ENCODE results near the gene C19orf12.
"Not testable (repeated sequence)": the region's sequence is repeated elsewhere in the genome, so short reads cannot be mapped to it uniquely, and the experiment has no call there.

C19orf12 gene

DNA sequence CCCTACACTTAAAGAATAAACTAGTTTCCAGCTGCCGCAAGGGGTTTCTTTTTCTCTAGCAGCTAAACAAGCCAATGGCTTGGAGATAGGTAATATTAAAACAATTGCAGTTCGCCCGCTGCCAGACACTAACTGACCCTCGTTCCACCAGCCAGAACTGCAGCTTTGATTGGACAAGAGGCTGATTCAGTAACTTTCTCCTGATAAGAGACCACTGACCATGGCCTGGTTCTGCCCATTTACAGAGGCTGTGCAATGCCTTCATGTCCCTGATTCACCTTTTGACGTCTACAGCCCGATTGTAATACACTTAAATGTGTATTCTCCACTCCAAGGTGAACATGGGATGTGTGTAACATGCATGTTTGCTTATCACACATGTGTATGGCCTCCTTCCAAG, 12.8 kb upstream of the C19orf12 start:
- no peak for DNase-seq (ENCODE audit: low spot score)

DNA sequence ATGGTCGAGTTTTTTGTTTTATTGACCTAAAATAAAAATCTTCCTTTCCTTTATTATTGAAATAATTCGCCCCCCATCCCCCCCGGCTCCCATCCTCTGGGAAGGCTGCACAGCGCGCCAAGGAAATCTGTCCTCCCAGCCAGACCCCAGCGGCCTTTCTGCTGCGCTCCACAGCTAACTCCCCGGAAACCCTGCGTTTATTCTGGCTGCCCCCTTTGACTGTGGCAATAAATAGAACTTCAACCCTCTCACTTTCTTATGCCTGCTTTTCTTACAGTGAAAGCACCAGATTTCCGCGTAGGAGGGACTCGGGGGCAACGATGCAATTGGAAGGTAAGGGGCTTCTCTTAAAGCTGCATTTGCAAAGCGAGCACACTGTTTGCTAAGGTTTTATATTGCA, 9.7 kb upstream of the C19orf12 start:
- no peak for DNase-seq (ENCODE audit: low spot score)

DNA sequence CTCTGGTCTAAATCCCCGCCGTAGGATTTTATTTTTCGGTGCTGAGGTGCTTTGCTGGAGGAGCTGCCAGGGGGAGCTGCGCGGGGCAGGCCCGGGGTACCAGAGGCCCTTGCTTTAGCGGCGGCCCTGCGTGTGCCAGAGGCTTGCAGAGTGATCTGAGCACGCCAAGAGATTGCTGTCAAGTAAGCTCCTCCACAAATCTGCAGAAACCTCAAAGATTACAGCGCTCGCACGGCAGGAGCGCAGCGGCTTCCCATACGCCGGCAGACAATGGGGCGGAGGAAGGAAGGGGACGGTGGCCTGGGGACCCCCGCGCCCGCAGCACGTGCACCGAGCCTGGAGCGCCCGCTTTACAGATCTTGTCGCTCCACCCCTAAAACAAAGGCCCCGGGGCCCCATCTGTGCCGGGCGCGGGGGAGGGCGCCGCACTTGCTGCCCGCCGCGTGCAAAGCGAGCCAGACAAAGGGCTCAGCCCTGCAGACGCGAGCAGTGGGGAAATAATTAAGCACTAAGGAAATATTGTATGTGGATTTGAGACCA, 9.1 kb upstream of the C19orf12 start:
- peak; percentile 41 for DNase-seq (ENCODE audit: low spot score)

DNA sequence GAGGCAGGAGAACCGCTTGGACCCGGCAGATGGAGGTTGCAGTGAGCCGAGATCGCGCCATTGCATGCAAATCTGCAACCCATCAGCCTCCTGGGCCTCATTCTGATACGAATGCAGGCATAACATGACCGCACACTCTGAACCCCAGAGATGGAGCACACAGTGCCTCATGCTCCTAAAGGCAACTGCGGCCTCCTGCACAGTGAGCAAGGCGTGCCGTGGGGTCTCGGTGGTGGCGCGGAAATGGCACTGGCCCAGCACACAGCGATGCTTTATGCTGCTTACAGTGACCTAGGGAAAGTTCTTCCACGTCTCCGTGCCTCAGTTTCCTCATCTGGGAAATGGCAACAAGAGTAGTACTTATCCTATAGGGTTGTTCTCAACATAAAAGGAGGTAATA, 2.0 kb upstream of the C19orf12 start:
- DNase-seq (ENCODE audit: low spot score), result no peak

DNA sequence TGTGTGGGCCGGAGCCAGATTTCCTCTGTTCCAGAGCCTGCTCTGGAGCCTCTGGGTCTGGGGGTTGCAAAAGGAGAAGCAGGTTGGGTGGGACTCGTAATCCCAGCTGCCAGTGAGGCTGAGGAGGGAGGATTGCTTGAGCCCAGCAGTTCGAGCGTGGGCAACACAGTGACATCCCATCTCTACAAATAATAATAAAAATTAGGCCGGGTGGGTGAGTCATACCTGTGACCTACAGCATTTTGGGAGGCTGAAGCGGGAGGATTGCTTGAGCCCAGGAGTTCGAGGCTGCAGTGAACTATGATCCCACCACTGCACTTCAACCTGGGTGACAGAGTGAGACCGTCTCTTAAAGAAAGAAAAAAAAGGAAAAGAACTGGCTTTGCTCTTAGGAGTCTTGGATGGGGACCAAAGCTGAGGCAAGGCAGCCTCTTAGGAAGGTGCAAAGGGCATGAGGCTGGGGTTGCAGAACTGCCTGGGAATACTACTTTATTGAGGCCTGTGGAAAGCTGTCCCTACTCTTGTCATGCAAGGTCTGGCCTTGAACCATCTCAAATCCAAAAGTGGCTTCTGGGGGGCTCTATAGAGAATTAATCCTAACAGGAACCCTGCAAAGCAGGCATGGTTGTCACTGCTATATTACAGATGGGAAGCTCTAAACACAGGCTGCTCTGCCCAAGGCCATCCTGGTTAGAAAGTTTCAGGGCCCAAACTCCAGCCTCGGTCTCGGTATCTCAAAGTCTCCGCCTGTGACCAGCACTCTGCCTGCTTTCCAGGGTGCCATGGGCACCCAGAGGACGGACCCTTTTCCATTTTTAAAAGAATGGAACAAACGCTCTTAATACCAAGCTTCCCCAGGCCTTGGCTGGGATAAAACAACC, 880 bp upstream of the C19orf12 start:
- no peak for DNase-seq (ENCODE audit: low spot score)

DNA sequence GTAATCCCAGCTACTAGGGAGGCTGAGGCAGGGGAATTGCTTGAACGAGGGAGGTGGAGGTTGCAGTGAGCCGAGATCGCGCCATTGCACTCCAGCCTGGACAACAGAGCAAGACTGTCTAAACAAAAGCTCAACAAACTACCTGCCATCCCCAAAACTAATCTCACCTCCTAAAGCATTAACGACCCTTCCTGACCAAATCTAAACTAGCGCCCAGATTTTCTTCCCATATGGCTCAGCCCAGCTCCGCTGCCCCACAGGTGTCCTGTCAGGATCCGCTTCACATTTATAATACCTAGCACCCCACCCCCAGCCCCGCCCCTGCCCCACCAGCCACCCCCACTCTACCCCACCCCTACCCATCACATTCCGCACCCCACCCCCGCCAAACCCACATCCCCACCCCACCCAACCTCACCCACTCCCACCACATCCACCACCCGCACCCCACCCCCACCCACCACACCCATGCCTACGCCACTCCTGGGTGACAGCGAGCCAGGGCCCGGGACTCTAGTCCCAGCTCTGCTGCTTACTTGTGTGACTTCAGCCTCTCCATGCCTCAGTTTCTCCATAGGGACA, 599 bp downstream of the C19orf12 start:
- DNase-seq (ENCODE audit: low spot score), result peak; percentile 26

DNA sequence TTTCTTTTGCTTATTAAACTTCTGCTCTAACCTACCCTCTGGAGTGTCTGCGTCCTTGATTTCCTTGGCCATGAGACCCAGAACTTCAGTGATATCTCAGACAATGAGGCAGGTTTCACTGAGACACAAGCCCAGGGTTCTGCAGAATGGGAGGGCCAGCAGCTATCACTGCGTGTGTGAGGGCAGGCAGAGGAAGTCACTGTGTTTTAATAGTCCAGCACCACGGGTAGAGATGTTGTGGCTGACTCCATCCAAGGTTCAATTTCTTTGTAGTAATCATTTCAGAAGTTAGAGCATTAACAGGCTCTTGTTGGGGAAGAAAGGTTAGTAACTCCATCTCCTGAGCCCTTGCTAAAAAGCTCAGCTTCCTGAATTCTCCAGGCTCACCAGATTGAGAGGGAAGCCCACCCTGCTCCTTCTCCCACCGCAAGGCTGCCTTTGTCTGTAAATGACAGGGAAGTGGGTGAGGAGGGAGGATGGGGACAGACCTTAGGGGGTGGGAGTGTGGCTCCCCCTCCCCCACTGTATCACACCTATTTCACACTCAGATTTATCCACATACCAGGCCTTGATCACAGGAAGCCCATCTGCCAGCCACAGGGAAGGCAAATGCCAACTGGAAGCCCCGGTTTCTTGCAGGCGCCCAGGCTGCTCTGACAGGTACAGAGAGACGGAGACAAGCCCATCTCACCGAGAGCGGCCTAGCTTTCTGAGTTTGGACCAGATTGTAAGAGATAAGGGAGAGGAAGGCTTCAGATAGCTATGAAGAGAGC, 2.1 kb downstream of the C19orf12 start:
- no peak for DNase-seq (ENCODE audit: low spot score)

DNA sequence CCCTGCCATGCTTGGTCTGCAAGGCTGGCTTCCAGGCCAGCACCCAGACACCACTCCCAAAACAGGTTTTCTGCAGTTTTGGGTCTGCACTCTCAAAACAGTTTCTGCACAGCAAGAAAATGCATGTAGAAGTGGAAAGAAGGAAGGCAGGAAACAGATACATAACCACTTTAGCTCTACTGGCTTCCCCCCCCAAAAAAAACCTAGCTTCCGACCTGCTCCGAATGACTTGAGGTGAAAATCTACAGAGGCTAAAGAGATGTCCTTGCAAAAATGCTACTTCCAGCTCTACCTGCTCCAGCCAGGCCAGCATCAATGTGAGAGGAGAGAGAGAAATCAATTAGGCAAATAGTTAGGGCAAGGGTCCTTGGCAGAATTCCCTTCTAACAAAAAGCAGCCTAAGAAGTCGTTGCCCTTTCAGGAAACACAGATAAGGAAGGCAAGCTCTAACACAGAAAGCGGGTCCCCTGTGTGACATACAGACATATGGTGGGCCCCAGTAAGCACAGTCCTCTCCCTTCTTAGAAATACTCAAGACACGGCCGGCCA, 3.4 kb downstream of the C19orf12 start:
- DNase-seq (ENCODE audit: low spot score), result no peak

DNA sequence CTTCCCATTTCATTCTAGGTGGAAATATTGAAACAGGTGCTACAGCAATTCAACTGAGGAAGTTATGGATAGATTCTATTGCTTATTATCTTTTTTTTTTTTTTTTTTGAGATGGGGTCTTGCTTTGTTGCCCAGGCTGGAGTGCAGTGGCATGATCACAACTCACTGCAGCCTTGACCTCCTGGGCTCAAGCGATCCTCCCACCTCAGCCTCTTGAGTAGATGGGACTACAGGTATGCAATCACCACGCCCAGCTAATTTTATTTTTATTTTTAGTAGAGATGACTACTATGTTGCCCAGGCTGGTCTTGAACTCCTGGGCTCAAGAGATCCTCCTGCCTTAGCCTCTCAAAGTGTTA, 5.6 kb downstream of the C19orf12 start:
- not testable (repeated sequence) for DNase-seq (ENCODE audit: low spot score)

DNA sequence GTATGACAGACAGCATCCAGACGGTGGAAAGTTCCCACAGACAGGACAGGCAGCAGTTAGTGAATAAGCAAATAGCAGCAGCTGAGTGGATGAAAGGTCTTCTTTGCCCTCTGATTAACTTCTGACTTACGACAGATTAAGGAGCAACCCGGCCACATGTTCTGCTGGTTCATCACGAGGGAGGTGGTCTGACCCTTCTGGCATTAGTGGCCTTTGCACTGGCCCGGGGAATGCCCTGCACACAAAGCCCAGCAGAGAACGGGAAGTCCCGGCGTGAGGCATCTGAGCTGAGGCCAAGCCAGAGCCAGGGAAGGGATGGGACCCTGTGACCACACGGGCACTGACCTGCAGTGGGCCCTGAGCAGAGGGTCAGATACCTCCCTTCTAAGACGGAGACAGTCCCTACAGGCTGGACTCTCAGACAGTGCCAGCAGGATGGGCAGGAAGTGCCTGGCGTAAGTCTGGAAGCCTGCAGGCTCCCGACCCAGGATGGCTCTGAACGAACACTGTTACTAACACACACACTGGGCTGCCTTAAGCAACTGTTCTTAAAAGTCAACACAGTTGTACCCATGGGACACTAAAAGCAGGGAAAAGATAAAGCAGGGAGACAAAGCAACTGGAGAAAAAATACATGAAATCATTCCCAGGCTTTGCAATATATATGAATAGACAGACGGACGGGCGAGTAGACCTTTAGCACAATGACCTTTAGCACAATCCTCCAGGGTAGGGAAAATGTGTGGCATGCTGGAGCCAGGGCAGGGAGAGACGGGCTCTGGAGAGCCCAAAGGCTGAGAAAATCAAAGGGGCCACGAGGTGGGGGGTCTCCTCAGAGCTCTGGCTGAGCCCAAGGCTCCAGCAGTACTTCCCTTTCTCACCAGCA, 6.3 kb downstream of the C19orf12 start:
- no peak for DNase-seq (ENCODE audit: low spot score)

DNA sequence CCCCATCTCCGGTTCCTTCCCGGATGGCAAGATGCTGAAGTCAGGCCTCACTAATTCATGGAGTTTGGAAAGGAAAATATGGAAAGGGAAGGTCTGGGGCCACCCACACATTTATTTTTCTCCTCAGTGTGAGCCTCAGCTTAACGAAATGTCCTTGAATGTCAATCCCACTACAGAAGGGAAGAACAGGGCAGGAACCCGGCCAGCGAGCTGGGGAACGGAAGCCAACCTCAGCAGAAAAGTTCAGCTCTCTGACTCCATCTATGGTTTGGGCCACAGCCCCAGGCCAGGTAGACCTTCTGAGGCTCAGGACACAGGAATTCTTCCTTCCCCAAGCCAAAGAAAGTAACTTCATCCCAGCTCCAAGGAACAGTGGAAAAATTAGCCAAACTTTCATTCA, 8.4 kb downstream of the C19orf12 start:
- DNase-seq (ENCODE audit: low spot score), result no peak

DNA sequence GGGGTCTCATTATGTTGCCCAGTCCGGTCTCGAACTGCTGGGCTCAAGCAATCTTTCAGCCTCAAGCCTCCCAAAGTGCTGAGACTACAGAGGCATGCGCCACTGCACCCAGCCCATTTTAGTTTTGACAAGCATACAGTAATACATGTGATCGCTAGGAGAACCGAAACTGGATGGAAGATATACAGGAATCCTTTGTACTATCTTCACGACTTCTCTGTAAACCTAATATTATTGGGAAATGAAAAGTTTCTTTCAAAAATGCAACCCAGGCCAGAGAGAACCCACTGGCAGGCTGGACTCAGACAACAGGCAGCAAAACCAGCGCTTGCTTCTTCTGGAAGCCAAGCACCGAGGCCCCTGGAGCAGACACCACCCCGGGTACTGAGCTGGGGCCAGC, 9.4 kb downstream of the C19orf12 start:
- DNase-seq (ENCODE audit: low spot score), result no peak

DNA sequence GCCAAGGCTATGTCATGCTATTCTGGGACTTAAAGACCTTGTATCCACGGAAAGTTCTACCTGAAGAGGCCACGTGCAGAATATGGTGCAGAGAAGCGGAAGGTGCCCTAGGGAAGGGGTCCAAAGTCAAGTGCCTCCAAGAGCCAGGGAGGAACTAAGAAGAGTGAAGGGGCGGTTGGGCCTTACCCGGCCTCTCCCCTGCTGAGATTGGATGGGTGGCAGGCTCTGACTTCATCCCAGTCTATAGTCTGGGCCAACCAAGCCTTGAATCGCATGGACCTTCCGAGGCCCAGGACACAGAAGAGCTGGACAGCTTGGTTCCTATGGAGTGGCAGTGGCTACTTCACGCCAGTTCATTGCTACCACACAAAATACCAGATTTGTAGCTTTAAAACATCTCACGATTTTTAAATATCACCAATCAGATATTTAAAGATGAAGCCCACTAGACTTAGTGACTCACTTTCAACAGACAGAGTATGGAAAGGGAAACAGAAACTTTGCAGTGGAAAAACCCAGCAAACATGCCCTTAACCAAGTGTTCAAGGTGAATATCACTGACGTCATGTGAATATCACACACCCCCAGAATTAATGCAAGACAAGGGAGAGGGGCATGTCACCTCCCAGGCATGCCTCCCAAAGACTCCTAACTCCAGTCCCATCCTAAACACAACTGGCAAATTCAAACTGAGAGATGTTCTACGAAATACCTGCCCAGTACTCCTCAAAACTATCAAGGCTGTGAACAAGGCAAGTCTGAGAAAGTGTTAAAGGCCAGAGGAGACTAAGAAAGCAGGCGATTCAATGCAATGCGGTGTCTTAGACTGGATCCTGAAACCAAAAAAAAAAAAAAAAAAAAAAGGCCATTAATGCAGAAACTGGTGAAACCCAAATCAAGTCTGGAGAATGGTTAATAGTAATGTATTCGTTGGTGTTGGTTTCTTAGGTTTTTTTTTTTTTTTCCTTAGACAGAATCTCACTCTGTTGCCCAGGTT, 10.2 kb downstream of the C19orf12 start:
- no peak for DNase-seq (ENCODE audit: low spot score)

DNA sequence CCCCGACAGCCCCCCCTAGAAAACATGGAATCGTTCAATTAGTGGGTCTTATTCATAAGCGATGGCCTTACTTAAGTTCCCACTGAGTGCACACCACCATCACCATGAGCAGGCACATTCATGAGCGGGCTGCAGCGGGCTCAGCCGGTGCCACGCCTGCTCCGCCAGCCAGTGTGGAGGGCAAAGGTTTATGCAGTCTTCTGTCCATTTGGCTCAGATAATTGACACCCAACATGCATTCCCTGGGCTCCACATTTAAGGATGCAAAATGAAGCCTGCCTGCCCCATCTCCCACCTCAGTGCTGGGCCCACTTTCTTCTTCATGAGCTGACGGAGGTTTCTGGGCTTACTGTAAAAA, 12.1 kb downstream of the C19orf12 start:
- no peak for DNase-seq (ENCODE audit: low spot score)

DNA sequence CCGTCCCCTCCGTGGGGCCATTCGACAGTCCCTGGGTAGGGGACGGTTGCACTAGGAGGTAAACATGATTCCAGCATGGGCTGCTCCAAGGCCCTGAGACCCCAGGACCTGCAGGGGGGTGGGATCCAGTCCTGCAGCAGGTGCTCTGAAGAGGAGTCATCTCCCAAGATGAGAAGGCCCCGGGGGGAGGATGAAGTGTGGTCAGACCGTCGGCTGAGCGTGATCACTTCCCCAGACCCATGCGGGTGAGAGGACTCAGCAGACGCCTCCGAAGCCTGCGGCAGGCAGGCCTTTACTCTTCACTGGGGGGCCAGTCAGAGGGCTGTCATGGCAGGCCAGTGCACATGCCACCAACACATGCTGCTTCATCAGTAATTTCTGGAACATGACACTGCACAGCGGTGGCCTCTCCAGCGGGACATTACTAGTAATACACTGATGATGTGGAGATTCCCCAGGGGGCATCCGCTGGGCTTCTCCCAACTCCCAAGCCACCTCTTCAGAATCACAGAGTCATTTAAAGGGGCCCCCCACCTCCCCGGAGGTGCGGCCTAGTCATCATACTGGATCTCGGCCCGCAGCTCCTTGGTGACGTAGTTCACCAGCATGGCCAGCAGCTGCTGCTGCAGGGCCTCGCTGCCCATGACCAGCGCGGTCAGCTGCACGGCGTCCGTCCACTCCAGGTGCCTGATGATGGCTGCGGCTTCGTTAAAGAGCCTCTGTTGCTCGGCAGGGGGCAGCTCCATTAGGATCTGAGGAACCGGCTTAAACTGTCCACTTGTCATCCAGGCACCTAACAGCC, 12.7 kb downstream of the C19orf12 start:
- no peak for DNase-seq (ENCODE audit: low spot score)

DNA sequence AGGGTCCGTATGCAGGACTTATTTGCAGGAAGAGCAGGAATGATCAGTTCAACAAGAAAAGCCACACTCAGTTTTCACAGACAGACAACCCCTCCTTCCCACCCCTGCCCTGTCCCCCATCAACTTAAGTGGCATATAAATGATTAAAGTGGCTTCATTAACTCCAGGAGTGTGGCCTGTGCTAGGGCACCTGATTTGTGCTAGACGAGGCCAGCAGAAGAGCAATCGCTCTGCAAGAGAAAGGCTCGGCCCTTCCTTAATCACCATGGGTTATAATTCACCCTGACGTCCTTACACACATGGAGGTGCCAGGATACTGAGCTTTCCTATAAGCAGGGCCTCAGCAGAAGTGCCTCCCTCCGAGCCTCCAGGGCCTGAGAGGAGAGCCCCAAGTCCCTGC, 14.6 kb downstream of the C19orf12 start:
- no peak for DNase-seq (ENCODE audit: low spot score)

DNA sequence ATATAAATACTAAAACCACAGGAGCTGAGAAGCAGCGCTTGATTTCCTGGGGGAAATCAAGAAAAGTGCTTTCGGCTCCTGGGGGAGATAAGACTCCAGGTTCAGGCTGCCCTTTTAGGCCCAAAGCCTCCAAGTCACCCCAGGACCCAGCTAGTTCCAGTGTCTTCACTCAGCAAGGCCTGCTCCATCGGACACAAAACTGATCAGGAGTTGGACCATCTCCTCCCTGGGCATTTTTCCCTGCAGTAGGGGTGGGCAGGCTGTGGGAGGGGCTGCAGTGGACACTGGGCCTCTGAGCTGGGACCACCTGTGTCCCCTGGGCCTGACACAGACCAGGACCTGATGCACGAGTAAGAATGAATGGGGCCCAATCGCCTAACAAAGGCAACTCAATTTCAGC, 15.2 kb downstream of the C19orf12 start:
- DNase-seq (ENCODE audit: low spot score), result no peak

DNA sequence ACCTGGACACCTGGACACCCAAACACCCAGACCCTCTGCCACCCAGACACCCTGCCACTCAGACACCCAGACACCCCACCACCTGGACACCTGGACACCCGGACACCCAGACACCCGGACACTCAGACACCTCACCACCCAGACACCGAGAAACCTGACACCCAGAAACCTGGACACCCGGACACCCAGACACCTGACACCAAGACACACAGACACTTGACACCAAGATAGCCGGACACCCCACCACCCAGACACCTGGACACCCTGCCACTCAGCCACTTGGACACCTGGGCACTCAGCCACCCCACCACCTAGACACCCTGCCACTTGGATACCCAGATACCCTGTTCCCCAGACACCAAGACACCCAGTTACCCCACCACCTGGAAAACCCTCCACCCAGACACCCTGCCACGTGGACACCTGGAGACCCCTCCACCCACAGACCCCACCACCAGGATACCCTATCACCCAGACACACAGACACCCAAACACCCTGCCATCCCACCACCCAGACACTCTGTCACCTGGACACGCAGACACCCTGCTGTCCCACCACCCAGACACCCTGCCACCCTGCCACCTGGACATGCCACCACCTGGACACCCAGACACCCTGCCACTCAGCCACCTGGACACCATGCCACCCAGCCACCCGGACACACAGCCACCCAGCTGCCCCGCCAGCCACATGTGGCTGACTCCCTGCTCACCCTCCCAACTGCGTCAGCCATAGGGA, 17.4 kb downstream of the C19orf12 start:
- DNase-seq (ENCODE audit: low spot score), result no peak

DNA sequence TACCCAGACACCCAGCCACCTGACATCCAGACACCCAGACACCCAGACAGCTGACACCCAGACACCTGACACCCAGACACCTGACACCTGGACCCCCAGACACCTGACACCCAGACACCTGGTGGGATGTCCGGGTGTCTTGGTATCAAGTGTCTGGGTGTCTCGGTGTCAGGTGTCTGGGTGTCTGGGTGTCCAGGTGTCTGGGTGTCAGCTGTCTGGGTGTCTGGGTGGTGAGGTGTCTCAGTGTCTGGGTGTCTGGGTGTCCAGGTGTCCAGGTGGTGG, 18.6 kb downstream of the C19orf12 start:
- DNase-seq (ENCODE audit: low spot score), result no peak

Data from AG20443 (cell line).